VCaP (cell line): ENCODE measurements around the gene C4orf17.
"Not testable (repeated sequence)": the region's sequence is repeated elsewhere in the genome, so short reads cannot be mapped to it uniquely, and the experiment has no call there.

ENCODE experiments used
- H3K27ac ChIP-seq: fragments of 450-650 bp; 2 replicates; pipeline ENCODE4 v1.5.1; 2017
- TF ChIP-seq, protein P1 (sequence below): fragments of 450-650 bp; conservative IDR thresholded peaks from 2 replicates; pipeline ENCODE4 v1.5.1; 2017; ENCODE audit warnings: mild to moderate bottlenecking, moderate library complexity

The C4orf17 gene

DNA sequence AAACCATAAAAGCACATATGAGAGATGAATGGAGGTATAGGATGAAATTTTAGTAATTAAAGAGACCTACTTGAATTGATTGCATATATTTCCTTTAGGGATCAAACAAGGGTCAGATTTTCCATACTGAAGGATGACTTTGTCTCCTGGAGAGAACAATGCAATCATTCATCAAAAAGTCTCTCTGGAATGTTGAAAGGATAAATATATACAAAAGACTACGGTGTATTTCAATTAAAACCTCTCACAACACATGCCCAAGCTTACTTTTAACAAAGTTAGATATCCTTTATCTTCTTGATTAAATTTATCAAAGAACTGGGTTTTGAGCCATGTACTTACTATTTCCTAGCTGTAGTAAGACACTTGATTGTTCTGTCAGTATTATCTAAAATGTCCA lies 38.9 kb upstream of the C4orf17 start:
- TF ChIP-seq, protein P1, sequence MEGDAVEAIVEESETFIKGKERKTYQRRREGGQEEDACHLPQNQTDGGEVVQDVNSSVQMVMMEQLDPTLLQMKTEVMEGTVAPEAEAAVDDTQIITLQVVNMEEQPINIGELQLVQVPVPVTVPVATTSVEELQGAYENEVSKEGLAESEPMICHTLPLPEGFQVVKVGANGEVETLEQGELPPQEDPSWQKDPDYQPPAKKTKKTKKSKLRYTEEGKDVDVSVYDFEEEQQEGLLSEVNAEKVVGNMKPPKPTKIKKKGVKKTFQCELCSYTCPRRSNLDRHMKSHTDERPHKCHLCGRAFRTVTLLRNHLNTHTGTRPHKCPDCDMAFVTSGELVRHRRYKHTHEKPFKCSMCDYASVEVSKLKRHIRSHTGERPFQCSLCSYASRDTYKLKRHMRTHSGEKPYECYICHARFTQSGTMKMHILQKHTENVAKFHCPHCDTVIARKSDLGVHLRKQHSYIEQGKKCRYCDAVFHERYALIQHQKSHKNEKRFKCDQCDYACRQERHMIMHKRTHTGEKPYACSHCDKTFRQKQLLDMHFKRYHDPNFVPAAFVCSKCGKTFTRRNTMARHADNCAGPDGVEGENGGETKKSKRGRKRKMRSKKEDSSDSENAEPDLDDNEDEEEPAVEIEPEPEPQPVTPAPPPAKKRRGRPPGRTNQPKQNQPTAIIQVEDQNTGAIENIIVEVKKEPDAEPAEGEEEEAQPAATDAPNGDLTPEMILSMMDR = no peak
- no peak overlapping the region for H3K27ac ChIP-seq

DNA sequence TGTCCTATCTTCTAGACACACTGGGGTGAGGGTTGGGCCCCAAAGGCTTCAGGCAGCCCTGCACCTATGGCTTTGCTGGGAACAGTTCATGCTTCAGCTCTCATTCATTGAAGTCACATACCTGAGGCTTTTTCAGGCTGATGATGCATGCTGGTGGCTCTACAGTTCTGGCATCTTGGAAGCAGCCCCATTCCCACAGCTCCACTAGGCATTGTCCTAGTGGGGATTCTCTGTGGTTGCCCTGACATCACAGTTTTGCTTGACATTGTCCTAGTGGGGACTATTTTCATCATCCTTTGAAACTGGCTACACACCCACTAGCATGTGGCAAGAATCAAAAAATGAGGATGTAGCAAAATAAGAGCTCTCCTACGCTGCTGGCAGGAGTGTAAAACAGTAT lies 37.7 kb upstream of the C4orf17 start:
- TF ChIP-seq, protein P1 = no peak
- no peak overlapping the region for H3K27ac ChIP-seq

DNA sequence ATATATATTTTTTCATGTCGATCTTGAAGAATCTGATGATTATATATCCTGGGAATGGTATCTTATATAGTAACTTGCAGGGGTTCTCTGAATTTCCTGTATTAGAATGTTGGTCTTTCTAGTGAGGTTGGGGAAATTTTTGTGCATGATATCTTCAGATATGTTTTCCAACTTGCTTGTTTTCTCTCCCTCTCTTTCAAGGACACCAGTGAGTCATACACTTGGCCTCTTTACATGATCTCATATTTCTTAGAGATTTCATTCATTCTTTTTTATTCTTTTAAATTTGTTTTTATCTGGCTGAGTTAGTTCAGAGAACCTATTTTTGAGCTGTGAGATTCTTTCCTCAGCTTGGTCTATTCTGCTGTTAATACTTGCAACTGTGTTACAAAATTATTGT lies 27.2 kb upstream of the C4orf17 start:
- TF ChIP-seq, protein P1 = no peak
- H3K27ac ChIP-seq = no peak overlapping the region

DNA sequence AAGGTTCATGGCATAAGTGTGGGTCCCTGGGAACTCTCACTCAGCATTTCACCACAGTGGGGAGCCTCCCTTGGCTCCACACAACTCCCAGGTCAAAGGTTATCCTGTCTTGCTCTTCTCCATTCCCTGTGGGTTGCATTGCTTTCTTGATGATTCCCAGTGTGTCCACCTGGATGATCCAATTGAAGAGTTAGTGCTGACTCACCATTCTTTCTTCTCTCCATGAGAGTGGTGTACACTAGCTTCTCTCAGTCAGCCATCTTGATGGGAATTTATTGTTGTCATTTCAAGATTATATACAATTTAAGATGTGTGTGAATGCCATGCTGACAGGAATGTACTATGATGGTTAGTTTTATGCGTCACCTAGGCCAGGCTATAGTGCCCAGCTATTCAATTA lies 25.6 kb upstream of the C4orf17 start:
- TF ChIP-seq, protein P1 = no peak

DNA sequence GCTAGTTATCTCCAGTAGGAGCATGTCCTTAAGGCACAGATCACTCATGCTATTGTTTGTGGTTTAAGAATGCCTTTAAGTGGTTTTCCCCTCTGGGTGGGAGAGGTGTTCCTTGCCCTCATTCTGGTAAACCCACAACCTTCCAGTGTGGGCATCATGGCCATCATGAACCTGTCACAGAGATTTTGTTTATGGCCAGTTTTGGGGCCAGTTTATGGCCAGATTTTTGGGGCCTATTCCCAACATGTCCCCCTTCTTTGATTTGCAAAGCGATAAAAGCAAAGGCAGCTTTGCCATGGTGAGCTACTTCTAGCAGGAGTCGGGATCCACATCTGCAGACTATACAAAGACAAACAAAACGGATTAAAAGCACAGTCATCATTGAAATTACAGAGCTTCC lies 24.2 kb upstream of the C4orf17 start:
- H3K27ac ChIP-seq = not testable (repeated sequence)

More for the DNA sequence above, 25.6 kb upstream of the C4orf17 start:
- no peak overlapping the region for H3K27ac ChIP-seq

DNA sequence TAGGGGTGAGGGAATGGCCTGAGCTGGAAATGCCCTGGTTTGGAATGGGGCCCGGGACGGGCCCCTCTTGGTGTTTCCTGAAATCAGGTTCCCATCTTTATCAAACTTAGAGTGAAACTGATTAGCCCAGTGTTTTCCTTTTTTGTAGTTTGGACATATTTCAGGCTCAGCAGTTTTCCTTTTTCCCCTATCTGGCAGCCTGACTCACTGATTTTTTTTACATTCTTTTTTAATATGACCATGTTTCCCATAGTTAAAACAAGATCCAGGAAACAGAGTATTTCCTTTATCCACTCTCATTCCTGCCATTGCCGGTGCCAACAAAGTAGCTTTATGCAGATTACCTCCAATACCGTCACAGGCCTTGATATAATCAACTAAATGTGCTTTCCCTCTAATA lies 20.5 kb upstream of the C4orf17 start:
- H3K27ac ChIP-seq = no peak overlapping the region
- TF ChIP-seq, protein P1 = no peak

DNA sequence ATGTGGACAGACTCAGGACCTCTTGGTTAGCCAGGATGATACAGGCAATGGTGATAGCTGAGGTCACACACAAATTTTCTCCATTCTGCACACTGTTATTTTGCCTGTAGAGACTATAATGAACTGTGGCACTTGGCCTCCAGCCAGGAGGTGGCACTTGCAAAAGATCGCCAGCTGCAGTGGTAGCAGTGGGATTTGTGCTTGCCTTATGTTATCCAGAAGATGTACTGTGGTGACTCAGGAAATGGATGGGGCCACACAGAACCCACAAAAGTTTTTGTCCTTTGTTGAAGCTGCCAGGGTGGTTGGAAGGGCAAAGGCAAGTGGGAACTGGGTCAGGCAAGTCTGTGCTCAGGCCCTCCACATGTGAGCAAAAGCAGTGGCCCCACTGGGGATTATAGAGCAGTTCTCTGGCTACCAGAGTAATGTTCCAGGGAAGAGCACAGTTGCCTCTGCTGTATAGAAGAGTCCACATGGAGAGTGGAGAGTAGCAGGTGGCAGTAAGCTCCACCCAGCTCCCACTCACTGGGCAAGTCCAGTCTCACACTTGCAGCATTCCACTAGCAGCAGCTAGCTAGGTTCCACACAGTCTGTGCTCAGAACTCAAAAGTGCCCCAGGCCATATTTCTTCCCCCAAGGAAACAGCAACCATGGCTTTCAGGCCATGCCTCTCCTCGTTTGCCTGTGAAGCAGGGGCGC lies 5.9 kb upstream of the C4orf17 start:
- TF ChIP-seq, protein P1 = no peak
- no peak overlapping the region for H3K27ac ChIP-seq

DNA sequence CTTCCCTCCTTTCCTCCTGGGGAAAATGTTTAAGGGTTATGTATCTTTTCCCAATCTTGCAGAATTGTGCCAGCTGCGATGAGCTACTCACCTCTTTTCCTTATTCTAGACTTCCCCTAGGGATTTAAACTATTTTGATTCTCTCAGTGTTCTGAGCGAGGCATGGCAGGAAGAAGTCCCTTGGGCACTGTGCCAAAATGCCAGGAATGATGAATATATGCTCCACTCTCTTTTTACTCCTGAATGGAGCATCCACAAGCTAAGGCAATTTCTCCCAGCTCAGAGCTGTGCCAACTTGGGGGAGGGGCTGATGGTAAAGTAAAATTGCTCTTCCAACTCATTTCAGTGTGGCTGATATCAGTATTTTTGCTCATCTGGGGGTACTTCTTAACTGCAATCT lies 4.0 kb upstream of the C4orf17 start:
- TF ChIP-seq, protein P1 = no peak
- H3K27ac ChIP-seq = no peak overlapping the region
